Choroid plexus epithelial cell (primary cell): ENCODE measurements around the gene PROX2.

ENCODE experiments used
- DNase-seq: peaks from one replicate; pipeline ENCODE4 v3.0.0-alpha.2; 2010; ENCODE audit warnings: low read depth
- H3K4me3 ChIP-seq: 2 replicates; pipeline ENCODE4 v1.5.1; 2011; ENCODE audit warnings: low read depth, mild to moderate bottlenecking, control low read depth, low read length, moderate library complexity
- CTCF ChIP-seq: conservative IDR thresholded peaks from 2 replicates; pipeline ENCODE4 v1.5.1; 2011; ENCODE audit warnings: low read depth, mild to moderate bottlenecking, control low read depth, inconsistent platforms, low read length, moderate library complexity

Gene PROX2

GRCh38 chr14:74909911-74910310, 34.0 kb upstream of the PROX2 start:
- no peak overlapping the region for H3K4me3 ChIP-seq
- TF ChIP-seq CTCF = no peak
- DNase-seq = no peak

DNA sequence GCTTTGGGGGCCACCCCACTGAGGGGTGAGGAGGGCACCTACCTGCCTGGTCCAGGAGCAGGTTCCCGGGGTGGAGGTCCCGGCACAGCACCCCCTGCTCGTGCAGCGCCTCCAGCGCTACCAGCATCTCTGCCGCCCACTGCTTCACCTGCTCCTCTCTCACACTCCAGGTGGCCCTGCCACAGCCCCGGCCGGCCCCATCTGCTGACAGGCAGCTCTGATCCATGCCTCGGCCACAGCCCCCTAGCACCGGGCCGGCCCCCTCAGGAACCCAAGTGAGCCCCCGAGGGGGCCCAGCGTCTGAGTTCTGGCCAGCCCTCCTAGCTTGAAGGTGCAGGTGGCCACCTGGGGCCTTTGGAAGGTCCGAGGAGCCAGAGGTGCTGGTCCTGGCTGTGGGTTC, 33.6 kb upstream of the PROX2 start:
- no peak overlapping the region for H3K4me3 ChIP-seq
- no peak for DNase-seq
- TF ChIP-seq CTCF = no peak

DNA sequence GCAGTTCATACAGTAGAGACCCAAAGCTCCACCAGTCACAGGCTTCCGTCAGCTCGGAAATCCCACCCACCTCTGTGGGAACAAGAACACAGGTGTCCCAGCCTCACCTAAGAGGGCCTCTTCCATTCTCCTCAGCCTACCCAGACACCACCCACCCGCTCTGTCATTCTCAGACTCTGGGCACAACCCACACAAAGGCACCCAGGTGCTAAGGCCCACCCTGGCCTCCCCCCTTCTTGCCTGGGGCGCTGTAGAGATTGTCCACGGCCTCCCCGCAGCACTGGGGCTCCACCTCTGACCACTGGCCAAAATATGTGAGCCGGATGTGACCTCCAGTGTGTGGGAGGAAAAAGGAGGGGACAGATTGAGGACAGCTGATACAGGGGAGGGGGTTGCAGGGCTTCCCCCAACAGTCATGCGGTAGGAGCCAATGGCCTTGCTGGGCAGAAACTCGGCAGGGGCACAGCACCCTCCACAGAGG, 33.0 kb upstream of the PROX2 start:
- no peak overlapping the region for H3K4me3 ChIP-seq
- TF ChIP-seq CTCF = no peak
- DNase-seq = no peak

DNA sequence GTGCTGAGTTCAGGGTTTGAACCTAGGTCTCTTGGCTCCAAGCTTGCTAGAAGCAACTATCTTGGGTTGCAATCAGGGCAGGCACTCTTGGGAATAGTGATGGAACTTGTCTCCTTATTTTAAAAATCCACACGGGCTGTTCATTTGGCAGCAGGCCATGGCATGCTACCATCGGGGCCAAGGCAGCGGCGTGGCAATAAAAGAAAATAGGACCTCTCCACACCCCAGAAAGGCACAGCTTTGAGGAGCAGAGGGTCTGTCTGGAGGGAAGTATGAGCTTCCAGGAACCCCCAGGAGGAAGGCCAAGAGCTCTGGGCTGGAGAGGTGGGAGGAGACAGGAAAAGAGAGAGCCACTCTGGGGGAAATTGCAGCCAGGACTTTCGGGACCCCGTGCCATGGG, 31.8 kb upstream of the PROX2 start:
- DNase-seq = no peak
- TF ChIP-seq CTCF = no peak

DNA sequence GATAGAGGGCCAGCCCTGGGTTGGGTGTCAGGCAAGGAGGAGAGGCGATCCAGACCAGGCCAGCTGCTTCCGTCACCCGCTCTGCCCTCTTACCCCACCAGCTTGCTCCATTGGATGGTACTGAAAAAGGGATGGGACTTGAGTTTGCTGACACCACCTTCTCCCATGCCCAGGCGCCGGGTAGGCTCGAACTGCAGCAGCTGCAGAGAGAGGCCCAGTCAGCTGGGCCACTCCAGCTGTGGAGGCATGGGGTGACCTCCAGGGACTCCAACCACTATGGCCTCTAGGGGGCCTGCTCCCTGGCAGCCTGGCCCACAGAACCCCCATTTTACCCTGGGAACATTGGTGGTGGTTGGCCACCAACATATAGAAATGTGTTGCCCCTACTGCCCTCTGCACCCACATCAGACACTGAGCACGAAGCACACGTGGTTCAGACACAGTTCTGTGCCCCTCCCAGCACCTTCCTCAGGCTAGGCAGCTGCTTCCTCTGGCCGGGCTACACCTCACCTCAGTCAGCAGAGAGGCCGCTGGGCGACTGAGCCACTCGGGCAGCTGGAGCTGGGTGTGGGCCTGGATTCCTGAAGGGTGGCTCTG, 31.1 kb upstream of the PROX2 start:
- TF ChIP-seq CTCF = peak; percentile 33
- no peak for DNase-seq
- no peak overlapping the region for H3K4me3 ChIP-seq

More for the DNA sequence above, 31.8 kb upstream of the PROX2 start:
- no peak overlapping the region for H3K4me3 ChIP-seq

- DNase-seq = peak; percentile 57
- H3K4me3 ChIP-seq = no peak overlapping the region
- TF ChIP-seq CTCF = peak; percentile 95
These were observed 29.7 kb upstream of the PROX2 start for GRCh38 chr14:74905595-74906142.
